HCT116 (cell line): ENCODE measurements around the gene CLK1. TPM values are rescaled to one million over a fixed set of nuclear protein-coding genes. Genes with fewer than 3 reads are reported as not detected.

Experiments used
- ATAC-seq: fragments of 200-7000 bp; cut with Tn5 transposase; 2 replicates; pipeline ENCODE4 v1.9.1; 2020; ENCODE audit warnings: mild to moderate bottlenecking, moderate library complexity
- BruUV-seq: library from RNA; stranded (reverse); fragments of 400-500 nt; replicated peaks from 2 replicates; lab custom pipeline; 2021; lab: Mats Ljungman, UMichigan
- CTCF ChIA-PET: fragments of 300-600 bp; sonication (Branson Sonifier 250); formaldehyde crosslinking; loops from one replicate; lab custom pipeline; 2021; ENCODE audit warnings: antibody characterized with exemption; lab: Charles Lee
- POLR2A ChIA-PET: fragments of 300-600, 350-600 bp; sonication (Branson Sonifier 250); formaldehyde crosslinking; loops from one replicate; lab custom pipeline; 2021; ENCODE audit warnings: antibody characterized with exemption; lab: Charles Lee
- RAD21 ChIA-PET, 2 experiments: fragments of 300-600 bp; sonication (Branson Sonifier 250); formaldehyde crosslinking; loops; one replicate each; lab custom pipeline; 2023; ENCODE audit warnings: low total read pairs in 2 of 2; ENCODE audit not compliant: uncharacterized antibody in 2 of 2, unreplicated experiment in 2 of 2, low non-redundant PET in 1 of 2; lab: Charles Lee
- DNase-seq: peaks from one replicate; pipeline ENCODE4 v3.0.0-alpha.2; 2010; ENCODE audit warnings: low read depth, low spot score
- H2AFZ ChIP-seq: fragments of 200-600 bp; shearing (Covaris generic), sonication (generic); 2 replicates; pipeline ENCODE4 v1.6.1; 2017; ENCODE audit warnings: low read depth, mixed run types, mixed read lengths, antibody characterized with exemption, low read length; ENCODE audit not compliant: poor library complexity, severe bottlenecking
- H3K27ac ChIP-seq: 2 replicates; pipeline ENCODE4 v1.5.1; 2012; ENCODE audit warnings: low read depth, low read length
- H3K27me3 ChIP-seq: fragments of 200-600 bp; sonication (generic); 2 replicates; pipeline ENCODE4 v1.6.1; 2016; ENCODE audit warnings: mixed run types, low read length, mixed read lengths; ENCODE audit not compliant: insufficient read depth
- H3K36me3 ChIP-seq, 2 experiments: fragments of 200-500 bp in 1 of 2; fragments of 200-600 bp in 1 of 2; sonication (Bioruptor generic) in 1 of 2; sonication (generic) in 1 of 2; 2 replicates each; pipeline versions ENCODE4 v1.5.1 to v1.6.1; 2014 to 2016; ENCODE audit warnings: low read length in 2 of 2, inconsistent platforms in 1 of 2, mixed read lengths in 1 of 2, mixed run types in 1 of 2; ENCODE audit not compliant: insufficient read depth in 2 of 2, control insufficient read depth in 1 of 2
- H3K4me1 ChIP-seq, 2 experiments: fragments of 200-600 bp in 1 of 2; sonication (generic) in 1 of 2; 2 replicates each; pipeline versions ENCODE4 v1.5.1 to v1.6.1; 2012 to 2017; ENCODE audit warnings: low read length in 2 of 2, inconsistent platforms in 1 of 2, mild to moderate bottlenecking in 1 of 2, mixed read lengths in 1 of 2, mixed run types in 1 of 2, moderate library complexity in 1 of 2; ENCODE audit not compliant: insufficient read depth in 2 of 2, control insufficient read depth in 1 of 2
- H3K4me2 ChIP-seq: fragments of 200-600 bp; sonication (generic); 2 replicates; pipeline ENCODE4 v1.6.1; 2017; ENCODE audit warnings: mixed run types, low read length, mixed read lengths
- H3K4me3 ChIP-seq, 2 experiments: fragments of 200-600 bp in 1 of 2; sonication (generic) in 1 of 2; replicated peaks in 1 of 2; 2 replicates each; pipeline ENCODE4 v1.5.1; 2011 to 2016; ENCODE audit warnings: low read length in 2 of 2, control low read depth in 1 of 2, low read depth in 1 of 2, mild to moderate bottlenecking in 1 of 2, mixed read lengths in 1 of 2, mixed run types in 1 of 2
- H3K79me2 ChIP-seq: fragments of 200-600 bp; sonication (generic); 2 replicates; pipeline ENCODE4 v1.6.1; 2017; ENCODE audit warnings: mild to moderate bottlenecking, mixed run types, low read length, moderate library complexity, mixed read lengths; ENCODE audit not compliant: insufficient read depth
- H3K9ac ChIP-seq: fragments of 200-600 bp; sonication (generic); 2 replicates; pipeline ENCODE4 v1.6.1; 2016; ENCODE audit warnings: low read length, mixed read lengths
- H3K9me2 ChIP-seq: fragments of 200-600 bp; sonication (generic), shearing (Covaris generic); 2 replicates; pipeline ENCODE4 v1.6.1; 2017; ENCODE audit warnings: mixed run types, mild to moderate bottlenecking, moderate library complexity; ENCODE audit not compliant: insufficient read depth
- H3K9me3 ChIP-seq, 2 experiments: fragments of 200-500 bp in 1 of 2; fragments of 200-600 bp in 1 of 2; sonication (Bioruptor generic) in 1 of 2; sonication (generic) in 1 of 2; 2 replicates each; pipeline ENCODE4 v1.6.1; 2014 to 2017; ENCODE audit warnings: low read length in 2 of 2, mixed read lengths in 2 of 2, inconsistent platforms in 1 of 2, low read depth in 1 of 2, mild to moderate bottlenecking in 1 of 2, mixed run types in 1 of 2, moderate library complexity in 1 of 2; ENCODE audit not compliant: control insufficient read depth in 1 of 2, insufficient read depth in 1 of 2
- H4K20me1 ChIP-seq: fragments of 200-600 bp; sonication (generic), shearing (Covaris generic); 2 replicates; pipeline ENCODE4 v1.6.1; 2017; ENCODE audit warnings: mixed run types, mild to moderate bottlenecking, moderate library complexity; ENCODE audit not compliant: insufficient read depth
- CBX3 ChIP-seq: IDR thresholded peaks from 2 replicates; pipeline ENCODE4 v1.6.1; 2012; ENCODE audit warnings: low read depth
- SIN3A ChIP-seq: IDR thresholded peaks from 2 replicates; pipeline ENCODE4 v1.6.1; 2012; ENCODE audit warnings: low read depth
- TCF7L2 ChIP-seq: IDR thresholded peaks from 2 replicates; pipeline ENCODE4 v1.7.0; 2011; ENCODE audit warnings: borderline replicate concordance, inconsistent platforms; ENCODE audit not compliant: insufficient read depth, insufficient read length; ENCODE audit errors: extremely low read depth
- ZNF274 ChIP-seq: fragments of 200-500 bp; sonication (Bioruptor generic); IDR thresholded peaks from 2 replicates; pipeline ENCODE4 v1.6.1; 2014; ENCODE audit warnings: mild to moderate bottlenecking, low read depth, low read length, inconsistent platforms
- intact Hi-C: fragments of 100-400 bp; cut with micrococcal nuclease; formaldehyde crosslinking; loops from 2 replicates; pipeline ENCODE4 v1.10.0; 2022
- total RNA-seq: library from RNA; stranded (reverse); gene quantifications from one replicate; pipeline ENCODE4 v1.2.1, GENCODE V29; 2021; ENCODE audit not compliant: unreplicated experiment
- TF ChIP-seq, protein P1 (sequence below): IDR thresholded peaks from 2 replicates; pipeline ENCODE4 v1.6.1; 2012; ENCODE audit warnings: low read depth

The CLK1 gene
- total RNA-seq, 1 experiment from 2014 or later: 49.1 TPM

DNA sequence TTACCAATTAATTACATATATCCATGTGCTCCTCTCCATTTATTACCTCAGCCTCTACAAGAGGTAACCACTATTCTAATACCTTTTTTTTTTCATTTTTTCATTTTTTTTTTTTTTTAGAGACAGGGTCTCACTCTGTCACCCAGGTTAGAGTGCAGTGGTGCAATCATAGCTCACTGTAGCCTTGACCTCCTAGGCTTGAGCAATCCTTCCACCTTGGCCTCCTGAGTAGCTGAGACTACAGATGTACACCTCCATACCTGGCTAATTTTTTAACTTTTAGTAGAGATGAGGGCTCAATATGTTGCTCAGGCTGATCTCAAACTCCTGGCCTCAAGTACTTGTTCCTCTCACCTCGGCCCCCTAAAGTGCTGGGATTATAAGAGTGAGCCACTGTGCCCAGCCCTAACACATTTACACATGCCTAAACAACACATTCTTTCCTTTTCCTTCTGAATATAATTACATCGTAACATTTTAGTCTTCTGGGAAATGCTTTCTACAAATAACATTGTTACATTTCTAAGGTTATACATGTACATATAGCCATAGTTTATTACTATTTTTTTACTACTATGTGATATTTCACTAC is 13.9 kb upstream of the CLK1 start:
- no peak for ATAC-seq
- intact Hi-C loops: no loop called here
- ChIA-PET RAD21 (no interaction called here), CTCF (no interaction called here), POLR2A (interaction anchor here (1.0 kb wide), 1 partner anchor 12 kb away, joined by 4 read pairs; no protein-coding TSS in a partner anchor)
- H3K9me2 ChIP-seq: no peaks in the 10 kb centered on the region
- no peak for DNase-seq
- no TSS peak for BruUV-seq
- H3K9me3 ChIP-seq: no peaks in the 10 kb centered on the region
- TF ChIP-seq SIN3A (no peak), ZNF274 (no peak), TCF7L2 (no peak), CBX3 (no peak)
- TF ChIP-seq, protein P1, sequence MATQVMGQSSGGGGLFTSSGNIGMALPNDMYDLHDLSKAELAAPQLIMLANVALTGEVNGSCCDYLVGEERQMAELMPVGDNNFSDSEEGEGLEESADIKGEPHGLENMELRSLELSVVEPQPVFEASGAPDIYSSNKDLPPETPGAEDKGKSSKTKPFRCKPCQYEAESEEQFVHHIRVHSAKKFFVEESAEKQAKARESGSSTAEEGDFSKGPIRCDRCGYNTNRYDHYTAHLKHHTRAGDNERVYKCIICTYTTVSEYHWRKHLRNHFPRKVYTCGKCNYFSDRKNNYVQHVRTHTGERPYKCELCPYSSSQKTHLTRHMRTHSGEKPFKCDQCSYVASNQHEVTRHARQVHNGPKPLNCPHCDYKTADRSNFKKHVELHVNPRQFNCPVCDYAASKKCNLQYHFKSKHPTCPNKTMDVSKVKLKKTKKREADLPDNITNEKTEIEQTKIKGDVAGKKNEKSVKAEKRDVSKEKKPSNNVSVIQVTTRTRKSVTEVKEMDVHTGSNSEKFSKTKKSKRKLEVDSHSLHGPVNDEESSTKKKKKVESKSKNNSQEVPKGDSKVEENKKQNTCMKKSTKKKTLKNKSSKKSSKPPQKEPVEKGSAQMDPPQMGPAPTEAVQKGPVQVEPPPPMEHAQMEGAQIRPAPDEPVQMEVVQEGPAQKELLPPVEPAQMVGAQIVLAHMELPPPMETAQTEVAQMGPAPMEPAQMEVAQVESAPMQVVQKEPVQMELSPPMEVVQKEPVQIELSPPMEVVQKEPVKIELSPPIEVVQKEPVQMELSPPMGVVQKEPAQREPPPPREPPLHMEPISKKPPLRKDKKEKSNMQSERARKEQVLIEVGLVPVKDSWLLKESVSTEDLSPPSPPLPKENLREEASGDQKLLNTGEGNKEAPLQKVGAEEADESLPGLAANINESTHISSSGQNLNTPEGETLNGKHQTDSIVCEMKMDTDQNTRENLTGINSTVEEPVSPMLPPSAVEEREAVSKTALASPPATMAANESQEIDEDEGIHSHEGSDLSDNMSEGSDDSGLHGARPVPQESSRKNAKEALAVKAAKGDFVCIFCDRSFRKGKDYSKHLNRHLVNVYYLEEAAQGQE: no peak
- H3K36me3 ChIP-seq: peaks cover 28 to 40% of the 10 kb centered on the region in 2 experiments
- H3K9ac ChIP-seq: no peak overlapping the region
- no peak overlapping the region for H3K4me2 ChIP-seq
- H4K20me1 ChIP-seq: no peaks in the 10 kb centered on the region
- no peak overlapping the region for H3K4me3 ChIP-seq
- no peaks in the 10 kb centered on the region for H3K79me2 ChIP-seq
- H3K27ac ChIP-seq: no peak overlapping the region
- H3K27me3 ChIP-seq: no peaks in the 10 kb centered on the region
- no peak overlapping the region for H2AFZ ChIP-seq
- H3K4me1 ChIP-seq: no peaks in the 10 kb centered on the region
